Muscle layer of colon (tissue), 2 donors: ENCODE data around the gene F3.
A peak's percentile ranks its signal among the peaks of the same experiment; 100 is the strongest.
"Not testable (repeated sequence)": the region's sequence is repeated elsewhere in the genome, so short reads cannot be mapped to it uniquely, and the experiment has no call there.

ENCODE experiments used
- H3K27ac ChIP-seq: one replicate; pipeline ENCODE4 v1.7.0; 2013; ENCODE audit warnings: low read depth, mild to moderate bottlenecking, low read length, moderate library complexity
- H3K27me3 ChIP-seq, 2 donors: one replicate each; pipeline ENCODE4 v1.7.0; 2013; ENCODE audit warnings: low read length in 2 of 2, mild to moderate bottlenecking in 2 of 2; ENCODE audit not compliant: insufficient read depth in 2 of 2, control insufficient read depth in 1 of 2
- H3K36me3 ChIP-seq: one replicate; pipeline ENCODE4 v1.7.0; 2013; ENCODE audit warnings: mild to moderate bottlenecking, low read length; ENCODE audit not compliant: insufficient read depth
- H3K4me1 ChIP-seq: one replicate; pipeline ENCODE4 v1.7.0; 2013; ENCODE audit warnings: mild to moderate bottlenecking, low read length; ENCODE audit not compliant: insufficient read depth
- H3K4me3 ChIP-seq, 2 donors: one replicate each; pipeline ENCODE4 v1.7.0; 2013; ENCODE audit warnings: low read length in 2 of 2, low read depth in 1 of 2, mild to moderate bottlenecking in 1 of 2, moderate library complexity in 1 of 2
- H3K9ac ChIP-seq: one replicate; pipeline ENCODE4 v1.7.0; 2013; ENCODE audit warnings: low read length
- H3K9me3 ChIP-seq: one replicate; pipeline ENCODE4 v1.7.0; 2013; ENCODE audit warnings: mild to moderate bottlenecking, low read length
- donor health status: abdominal sarcoma.
- donor health status: Adenocarcinoma of cecum.

Gene F3

DNA sequence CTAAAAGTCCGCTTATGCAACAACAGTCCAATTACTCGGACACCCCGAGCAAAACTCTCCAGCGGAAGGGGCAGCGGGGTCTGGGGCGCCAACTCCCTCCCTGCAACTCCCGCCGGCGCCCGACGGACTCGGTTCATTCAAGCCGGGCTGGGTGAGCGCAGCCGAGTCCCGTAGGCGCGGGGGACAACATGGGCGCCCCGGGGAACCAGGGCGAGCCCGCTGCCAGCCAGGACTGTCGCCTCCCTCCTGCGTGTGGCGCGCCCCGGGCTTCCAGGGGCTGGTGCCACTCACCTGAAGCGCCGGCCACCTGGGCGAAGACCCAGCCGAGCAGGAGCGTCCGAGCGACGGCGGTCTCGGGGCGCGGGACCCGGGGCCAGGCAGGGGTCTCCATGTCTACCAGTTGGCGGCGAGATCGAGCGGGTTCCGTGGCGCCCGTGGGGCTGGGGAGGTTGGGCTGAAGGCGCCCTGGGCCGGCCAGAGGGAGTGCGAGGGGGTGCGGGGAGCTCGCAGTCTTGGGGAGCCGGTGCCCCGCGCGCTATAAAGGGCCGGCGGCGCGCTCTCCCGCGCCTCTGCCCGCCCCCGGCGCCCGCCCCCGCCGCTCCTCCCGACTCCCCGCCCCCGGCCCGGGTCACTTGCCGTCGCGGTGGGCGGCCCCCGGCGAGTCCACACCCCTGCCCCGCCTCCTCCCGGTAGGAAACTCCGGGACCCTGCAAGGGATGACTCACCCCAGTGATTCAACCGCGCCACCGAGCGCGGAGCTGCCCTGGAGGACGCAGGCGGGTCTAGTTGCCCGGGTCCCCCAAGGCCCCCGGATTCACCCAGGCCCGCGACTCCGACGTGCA is at the start of gene F3:
F3 (minus strand) TSS at position 514 of the 842 bp plus-strand sequence; CDS start at position 391, 123 bp downstream.
- no peaks in the 10 kb centered on the region for H3K9me3 ChIP-seq
- no peaks in the 10 kb centered on the region for H3K36me3 ChIP-seq
- H3K9ac ChIP-seq: peak within 1 kb of the TSS; percentile 63
- H3K4me3 ChIP-seq: peak within 1 kb of the TSS; percentile 56 to 68
- H3K27me3 ChIP-seq: no peaks in the 10 kb centered on the region
- peaks cover 4% of the 10 kb centered on the region for H3K4me1 ChIP-seq
- H3K27ac ChIP-seq: peak within 1 kb of the TSS; percentile 4

DNA sequence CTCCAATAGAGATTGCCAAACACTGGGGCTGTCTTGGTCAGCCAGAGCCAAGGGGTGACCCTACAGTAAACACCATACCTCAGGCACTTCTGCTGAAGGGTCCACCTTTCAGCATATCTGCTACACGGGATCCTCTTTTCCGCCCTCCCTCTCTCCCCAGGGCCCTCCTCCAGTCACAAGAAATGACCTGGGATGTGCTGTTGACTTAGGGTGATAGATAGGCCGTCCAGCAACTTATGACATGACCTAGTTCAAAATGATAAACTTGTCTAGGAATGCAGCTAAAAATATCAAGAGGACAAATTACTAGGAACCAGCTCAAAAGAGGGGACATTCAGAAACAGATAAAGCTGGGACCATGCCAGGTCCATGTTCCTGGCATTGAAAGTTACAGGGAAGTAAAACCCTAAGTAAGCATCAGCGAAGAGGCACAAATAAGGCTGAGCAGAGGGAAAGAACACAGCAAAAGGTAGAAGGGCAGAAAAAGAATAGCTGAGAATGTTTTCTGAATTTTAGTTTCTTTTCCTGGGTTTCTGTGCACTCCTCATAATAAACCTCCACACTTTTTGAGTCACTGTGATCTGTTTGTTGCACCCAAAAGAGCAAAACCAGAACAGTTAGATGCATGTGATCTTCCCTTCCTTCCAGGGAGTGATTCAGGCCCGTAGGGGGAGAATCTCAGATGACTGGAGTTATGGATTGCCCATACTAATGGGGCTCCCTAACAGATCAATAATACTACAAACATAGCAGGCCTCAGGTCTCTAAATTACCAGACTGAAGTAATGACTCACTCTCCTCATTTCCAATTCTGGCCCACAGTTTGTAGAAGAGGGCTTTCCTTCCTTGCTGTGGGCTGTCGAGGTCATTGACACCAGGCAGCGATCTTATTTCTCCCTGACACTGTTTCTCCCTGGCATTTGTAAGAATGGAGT is 48.9 kb upstream of the F3 start:
- Histone ChIP-seq H3K9ac (no peak overlapping the region), H3K27me3 (no peaks in the 10 kb centered on the region), H3K27ac (no peak overlapping the region), H3K4me1 (peaks cover 10% of the 10 kb centered on the region), H3K36me3 (no peaks in the 10 kb centered on the region), H3K4me3 (no peak overlapping the region), H3K9me3 (no peaks in the 10 kb centered on the region)

DNA sequence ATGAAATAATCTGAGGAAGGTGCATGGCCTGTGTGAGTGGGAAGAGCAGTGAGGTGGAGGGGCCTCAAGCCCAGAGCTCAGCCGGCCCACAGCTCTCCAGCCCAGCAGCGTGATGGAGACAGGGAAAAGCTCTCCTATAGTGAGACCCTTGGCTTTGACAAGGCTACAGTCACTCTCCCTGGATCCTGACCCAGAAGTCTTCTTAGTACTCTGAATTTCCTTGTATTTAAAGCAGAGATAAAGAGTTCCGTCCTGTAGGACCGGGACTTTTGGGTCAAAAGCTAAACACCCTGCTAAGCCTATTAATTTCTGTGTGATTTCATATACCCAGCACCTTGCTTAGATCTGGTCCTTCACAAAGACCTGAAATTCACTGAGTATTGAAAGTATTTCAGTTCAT is 48.2 kb upstream of the F3 start:
- Histone ChIP-seq H3K27ac (no peak overlapping the region), H3K36me3 (no peaks in the 10 kb centered on the region), H3K27me3 (no peaks in the 10 kb centered on the region), H3K9me3 (no peaks in the 10 kb centered on the region), H3K4me1 (peaks cover 10% of the 10 kb centered on the region), H3K4me3 (no peak overlapping the region), H3K9ac (no peak overlapping the region)

DNA sequence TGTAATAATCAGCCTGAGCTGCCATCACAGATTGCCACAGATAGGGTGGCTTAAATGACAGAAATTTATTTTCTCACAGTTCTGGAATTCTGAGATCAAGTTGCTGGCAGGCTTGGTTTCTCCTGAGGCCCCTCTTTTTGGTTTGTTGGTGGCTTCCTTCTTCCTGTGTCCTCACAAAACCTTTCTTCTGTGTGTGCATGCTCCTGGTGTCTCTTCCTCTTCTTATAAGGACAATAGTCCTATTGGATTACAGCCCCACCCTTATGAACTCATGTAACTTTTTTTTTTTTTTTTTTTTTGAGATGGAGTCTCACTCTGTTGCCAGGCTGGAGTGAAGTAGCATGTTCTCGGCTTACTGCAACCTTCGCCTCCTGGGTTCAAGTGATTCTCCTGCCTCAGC is 41.0 kb upstream of the F3 start:
- Histone ChIP-seq H3K4me1 (no peaks in the 10 kb centered on the region), H3K27ac (no peak overlapping the region), H3K27me3 (no peaks in the 10 kb centered on the region), H3K4me3 (no peak overlapping the region), H3K9ac (no peak overlapping the region), H3K9me3 (no peaks in the 10 kb centered on the region), H3K36me3 (no peaks in the 10 kb centered on the region)

- Histone ChIP-seq H3K4me1 (no peaks in the 10 kb centered on the region), H3K36me3 (no peaks in the 10 kb centered on the region), H3K9me3 (no peaks in the 10 kb centered on the region), H3K9ac (no peak overlapping the region), H3K27me3 (no peaks in the 10 kb centered on the region), H3K4me3 (no peak overlapping the region), H3K27ac (no peak overlapping the region)
Measured at GRCh38 chr1:94580367-94581115, 39.0 kb upstream of the F3 start.

GRCh38 chr1:94579876-94580294 is 38.3 kb upstream of the F3 start:
- no peak overlapping the region for H3K27ac ChIP-seq
- no peak overlapping the region for H3K9ac ChIP-seq
- H3K9me3 ChIP-seq: no peaks in the 10 kb centered on the region
- no peaks in the 10 kb centered on the region for H3K4me1 ChIP-seq
- H3K4me3 ChIP-seq: no peak overlapping the region
- no peaks in the 10 kb centered on the region for H3K27me3 ChIP-seq
- no peaks in the 10 kb centered on the region for H3K36me3 ChIP-seq

DNA sequence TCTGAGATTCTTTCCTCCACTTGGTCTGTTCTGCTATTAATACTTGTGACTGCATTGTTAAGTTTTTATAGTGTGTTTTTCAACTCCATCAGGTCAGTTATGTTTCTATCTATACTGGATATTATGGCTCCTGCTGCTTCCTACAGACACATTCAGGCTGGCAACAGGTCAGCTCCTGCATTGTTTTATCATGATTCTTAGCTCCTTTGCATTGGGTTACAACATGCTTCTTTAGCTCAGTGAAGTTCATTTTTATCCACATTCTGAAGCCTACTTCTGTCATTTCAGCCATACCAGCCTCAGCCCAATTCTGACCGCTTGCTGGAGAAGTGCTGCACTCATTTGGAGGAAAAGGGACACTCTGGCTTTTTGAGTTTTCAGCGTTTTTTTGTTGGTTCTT is 37.3 kb upstream of the F3 start:
- no peak overlapping the region for H3K27ac ChIP-seq
- no peaks in the 10 kb centered on the region for H3K36me3 ChIP-seq
- H3K4me1 ChIP-seq: no peaks in the 10 kb centered on the region
- no peak overlapping the region for H3K9ac ChIP-seq
- no peak overlapping the region for H3K4me3 ChIP-seq
- H3K27me3 ChIP-seq: no peaks in the 10 kb centered on the region
- H3K9me3 ChIP-seq: no peaks in the 10 kb centered on the region

DNA sequence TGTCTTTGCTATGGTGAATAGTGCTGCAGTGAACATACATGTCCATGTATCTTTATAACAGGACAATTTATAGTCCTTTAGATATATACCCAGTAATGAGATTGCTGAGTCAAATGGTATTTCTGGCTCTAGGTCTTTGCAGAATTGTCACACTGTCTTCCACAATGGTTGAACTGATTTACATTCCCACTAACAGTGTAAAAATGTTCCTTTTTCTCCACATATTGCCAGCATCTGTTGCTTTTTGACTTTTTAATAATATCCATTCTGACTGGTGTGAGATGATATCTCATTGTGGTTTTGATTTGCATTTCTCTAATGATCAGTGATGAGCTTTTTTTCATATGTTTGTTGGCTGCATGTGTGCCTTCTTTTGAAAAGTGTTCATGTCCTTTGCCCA is 32.4 kb upstream of the F3 start:
- not testable (repeated sequence) for H3K9ac ChIP-seq, H3K4me1 ChIP-seq, H3K9me3 ChIP-seq, H3K27me3 ChIP-seq, H3K27ac ChIP-seq, H3K36me3 ChIP-seq, H3K4me3 ChIP-seq

GRCh38 chr1:94572780-94573179 is 31.2 kb upstream of the F3 start:
- no peaks in the 10 kb centered on the region for H3K27me3 ChIP-seq
- no peak overlapping the region for H3K9ac ChIP-seq
- no peaks in the 10 kb centered on the region for H3K36me3 ChIP-seq
- no peak overlapping the region for H3K27ac ChIP-seq
- H3K4me3 ChIP-seq: no peak overlapping the region
- H3K9me3 ChIP-seq: no peaks in the 10 kb centered on the region
- no peaks in the 10 kb centered on the region for H3K4me1 ChIP-seq

- H3K9me3 ChIP-seq, H3K4me1 ChIP-seq, H3K4me3 ChIP-seq, H3K27me3 ChIP-seq, H3K27ac ChIP-seq, H3K9ac ChIP-seq, H3K36me3 ChIP-seq: not testable (repeated sequence)
Measured at GRCh38 chr1:94570965-94571364, 29.4 kb upstream of the F3 start.

DNA sequence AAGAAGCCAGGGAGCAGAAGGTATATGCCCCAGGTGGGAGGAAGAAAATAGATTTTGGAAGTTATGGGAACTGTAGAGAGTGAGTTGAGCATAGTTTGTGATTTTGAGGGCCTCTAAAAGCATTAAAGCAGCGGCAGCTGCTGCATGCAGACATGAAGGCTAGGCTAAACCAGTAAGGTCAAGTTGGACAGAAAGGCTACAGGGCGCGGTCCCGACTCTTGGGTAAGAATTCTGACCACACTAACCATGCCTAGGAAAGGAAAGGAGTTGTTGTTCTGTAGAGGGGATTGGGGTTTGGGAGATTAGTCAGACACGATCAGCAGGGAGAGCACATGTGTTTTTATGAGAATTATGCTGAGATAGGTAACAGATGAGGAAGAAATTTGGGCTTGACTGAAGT is 27.2 kb upstream of the F3 start:
- not testable (repeated sequence) for H3K9me3 ChIP-seq, H3K4me3 ChIP-seq, H3K27me3 ChIP-seq, H3K4me1 ChIP-seq, H3K9ac ChIP-seq, H3K27ac ChIP-seq, H3K36me3 ChIP-seq
